HepG2 (cell line): ENCODE measurements around the gene HCK. TPM values are rescaled to one million over a fixed set of nuclear protein-coding genes. Genes with fewer than 3 reads are reported as not detected.

Experiments used
- ARID2 ChIP-seq: sonication (generic); formaldehyde crosslinking; IDR thresholded peaks from 2 replicates; pipeline ENCODE4 v1.8.1; 2022; ENCODE audit warnings: mild to moderate bottlenecking, missing genetic modification reagents, borderline replicate concordance
- ATF1 ChIP-seq: IDR thresholded peaks from 2 replicates; pipeline ENCODE4 v1.6.1; 2016; ENCODE audit warnings: mild to moderate bottlenecking, control low read depth
- CC2D1A ChIP-seq: sonication (generic); formaldehyde crosslinking; IDR thresholded peaks from 2 replicates; pipeline ENCODE4 v1.8.1; 2023; ENCODE audit warnings: mild to moderate bottlenecking, missing genetic modification reagents
- CHD4 ChIP-seq: fragments of 200-600 bp; sonication (generic); IDR thresholded peaks from 2 replicates; pipeline ENCODE4 v1.7.0; 2017; ENCODE audit warnings: mild to moderate bottlenecking, low read length, borderline replicate concordance
- EZH2 ChIP-seq: conservative IDR thresholded peaks from 2 replicates; pipeline ENCODE4 v1.6.1; 2012; ENCODE audit warnings: mild to moderate bottlenecking, low read depth, low read length, moderate library complexity
- HMGA1 ChIP-seq: sonication (generic); formaldehyde crosslinking; conservative IDR thresholded peaks from 2 replicates; pipeline ENCODE4 v1.4.0; 2020; ENCODE audit warnings: missing genetic modification reagents
- JDP2 ChIP-seq: sonication (generic); formaldehyde crosslinking; IDR thresholded peaks from 2 replicates; pipeline ENCODE4 v1.8.1; 2022; ENCODE audit warnings: missing genetic modification reagents, borderline replicate concordance
- KMT2B ChIP-seq: IDR thresholded peaks from 2 replicates; pipeline ENCODE4 v1.6.1; 2016; ENCODE audit warnings: missing genetic modification reagents, missing compliant biosample characterization
- MAFF ChIP-seq: IDR thresholded peaks from 2 replicates; pipeline ENCODE4 v1.6.1; 2011; ENCODE audit warnings: low read depth, low read length, improper control_type of control experiment
- NFIC ChIP-seq: IDR thresholded peaks from 2 replicates; pipeline ENCODE4 v1.6.1; 2012; ENCODE audit warnings: mild to moderate bottlenecking, low read length, inconsistent platforms
- POLR2AphosphoS2 ChIP-seq: IDR thresholded peaks from 2 replicates; pipeline ENCODE4 v1.6.1; 2011; ENCODE audit warnings: low read depth, low read length, improper control_type of control experiment
- PRMT3 ChIP-seq: sonication (generic); formaldehyde crosslinking; IDR thresholded peaks from 2 replicates; pipeline ENCODE4 v1.8.1; 2022; ENCODE audit warnings: low read depth, mild to moderate bottlenecking, moderate library complexity, missing genetic modification reagents, borderline replicate concordance
- TCF7 ChIP-seq: sonication (generic); IDR thresholded peaks from 2 replicates; pipeline ENCODE4 v1.6.1; 2016; ENCODE audit warnings: antibody characterized with exemption, low read depth
- YY1 ChIP-seq: IDR thresholded peaks from 2 replicates; pipeline ENCODE4 v1.6.1; 2011; ENCODE audit warnings: low read length, low read depth, moderate library complexity, mild to moderate bottlenecking; ENCODE audit not compliant: insufficient read depth, insufficient replicate concordance
- ZNF180 ChIP-seq: sonication (generic); formaldehyde crosslinking; IDR thresholded peaks from 2 replicates; pipeline ENCODE4 v1.4.0; 2020; ENCODE audit warnings: low read depth, missing genetic modification reagents, borderline replicate concordance
- ZNF33A ChIP-seq: sonication (generic); formaldehyde crosslinking; IDR thresholded peaks from 2 replicates; pipeline ENCODE4 v1.5.1; 2020; ENCODE audit warnings: missing genetic modification reagents, mild to moderate bottlenecking, moderate library complexity, borderline replicate concordance
- ZNF724P ChIP-seq: sonication (generic); formaldehyde crosslinking; IDR thresholded peaks from 2 replicates; pipeline ENCODE4 v1.8.0; 2022; ENCODE audit warnings: missing genetic modification reagents, borderline replicate concordance
- ZNF768 ChIP-seq: sonication (generic); formaldehyde crosslinking; IDR thresholded peaks from 2 replicates; pipeline ENCODE4 v1.4.0; 2020; ENCODE audit warnings: missing genetic modification reagents
- ZNF777 ChIP-seq: sonication (generic); formaldehyde crosslinking; IDR thresholded peaks from 2 replicates; pipeline ENCODE4 v1.4.0; 2020; ENCODE audit warnings: missing genetic modification reagents
- ZNF879 ChIP-seq: sonication (generic); formaldehyde crosslinking; IDR thresholded peaks from 2 replicates; pipeline ENCODE4 v1.8.1; 2023; ENCODE audit warnings: missing genetic modification reagents
- polyA plus RNA-seq, 8 experiments: library from polyadenylated mRNA; depleted of rRNA in 3 of 8; stranded (reverse) in 7 of 8; unstranded in 1 of 8; fragments of >200 nt; fragmentation: Illumina TruSeq in 4 of 8; extraction: Trizol in 4 of 8; gene quantifications; 2 replicates each; pipeline versions ENCODE4 v1.2.1 to v1.2.3, GENCODE V29; 2011 to 2016; ENCODE audit warnings: low read depth in 4 of 8, missing spikeins in 1 of 8, mixed read lengths in 1 of 8; ENCODE audit not compliant: insufficient read depth in 1 of 8
- total RNA-seq, 5 experiments: library from RNA; depleted of rRNA; stranded (reverse); fragments of >200 nt; fragmentation: Illumina TruSeq; extraction: Trizol; gene quantifications; 2 replicates each; pipeline ENCODE4 v1.2.3, GENCODE V29; 2016; ENCODE audit warnings: low read depth in 1 of 5
- TF ChIP-seq, protein P1 (sequence below): sonication (generic); formaldehyde crosslinking; conservative IDR thresholded peaks from 2 replicates; pipeline ENCODE4 v1.5.0; 2020; ENCODE audit warnings: missing genetic modification reagents
- TF ChIP-seq, protein P2 (sequence below): IDR thresholded peaks from 2 replicates; pipeline ENCODE4 v1.6.1; 2018; ENCODE audit warnings: missing genetic modification reagents
- TF ChIP-seq, protein P3 (sequence below): sonication (generic); formaldehyde crosslinking; IDR thresholded peaks from 2 replicates; pipeline ENCODE4 v1.8.1; 2023; ENCODE audit warnings: mild to moderate bottlenecking, moderate library complexity, missing genetic modification reagents
- TF ChIP-seq, protein P4 (sequence below): sonication (generic); formaldehyde crosslinking; IDR thresholded peaks from 2 replicates; pipeline ENCODE4 v1.8.0; 2022; ENCODE audit warnings: mild to moderate bottlenecking, missing genetic modification reagents, borderline replicate concordance
- TF ChIP-seq, protein P5 (sequence below): sonication (generic); formaldehyde crosslinking; IDR thresholded peaks from 2 replicates; pipeline ENCODE4 v1.5.0; 2020; ENCODE audit warnings: missing genetic modification reagents

Gene HCK
- total and polyA plus RNA-seq, 2 of the 13 experiments (the other 11 are each of a cell fraction or from before 2014, with no cell fraction given) = 0.04 TPM; not detected in 1

DNA sequence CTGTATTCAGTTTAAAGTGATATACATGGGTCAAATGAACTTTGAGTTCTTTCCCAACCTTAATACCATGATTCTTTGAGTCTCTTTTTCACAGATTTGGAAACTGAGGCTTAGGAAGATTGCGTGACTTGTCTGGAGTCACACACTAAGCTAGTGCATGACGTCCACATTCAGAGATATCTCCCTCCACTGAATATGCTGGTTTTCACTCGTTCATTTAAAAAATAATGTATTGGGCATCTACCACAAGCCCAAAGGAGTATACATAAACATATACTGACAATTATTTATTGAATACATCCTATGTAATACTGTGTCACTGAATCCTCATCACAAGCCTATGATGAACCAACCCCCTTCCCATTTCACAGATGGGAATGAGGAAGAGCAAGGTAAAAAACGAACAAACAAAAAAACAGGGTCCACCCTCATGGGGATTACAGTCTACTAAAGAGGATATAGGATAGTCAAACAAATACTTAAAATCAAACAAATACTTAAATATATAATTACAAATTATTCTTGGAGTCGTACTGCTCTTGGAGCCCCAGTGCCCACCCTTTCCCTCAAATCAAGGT is 56.9 kb downstream of the HCK start (continued):
- TF ChIP-seq, protein P1, sequence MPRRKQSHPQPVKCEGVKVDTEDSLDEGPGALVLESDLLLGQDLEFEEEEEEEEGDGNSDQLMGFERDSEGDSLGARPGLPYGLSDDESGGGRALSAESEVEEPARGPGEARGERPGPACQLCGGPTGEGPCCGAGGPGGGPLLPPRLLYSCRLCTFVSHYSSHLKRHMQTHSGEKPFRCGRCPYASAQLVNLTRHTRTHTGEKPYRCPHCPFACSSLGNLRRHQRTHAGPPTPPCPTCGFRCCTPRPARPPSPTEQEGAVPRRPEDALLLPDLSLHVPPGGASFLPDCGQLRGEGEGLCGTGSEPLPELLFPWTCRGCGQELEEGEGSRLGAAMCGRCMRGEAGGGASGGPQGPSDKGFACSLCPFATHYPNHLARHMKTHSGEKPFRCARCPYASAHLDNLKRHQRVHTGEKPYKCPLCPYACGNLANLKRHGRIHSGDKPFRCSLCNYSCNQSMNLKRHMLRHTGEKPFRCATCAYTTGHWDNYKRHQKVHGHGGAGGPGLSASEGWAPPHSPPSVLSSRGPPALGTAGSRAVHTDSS = no peak
- TF ChIP-seq ARID2 (CRISPR knock-in tag) (peak; percentile 63; the same call in 1 of the 2 replicates), NFIC (no peak), ATF1 (no peak), CC2D1A (CRISPR knock-in tag) (0 out of 2 replicates have a peak, but pooled peaks have one; percentile 59), YY1 (no peak), KMT2B (CRISPR knock-in tag) (no peak), ZNF777 (CRISPR knock-in tag) (no peak), ZNF768 (CRISPR knock-in tag) (no peak), CHD4 (peak; percentile 98; the same call in 1 of the 2 replicates), ZNF33A (CRISPR knock-in tag) (0 out of 2 replicates have a peak, but pooled peaks have one; percentile 49), JDP2 (CRISPR knock-in tag) (peak; percentile 31; the same call in 1 of the 2 replicates), MAFF (no peak), EZH2 (peak; percentile 72; the same call in 1 of the 2 replicates), TCF7 (no peak), ZNF879 (CRISPR knock-in tag) (no peak), ZNF180 (CRISPR knock-in tag) (no peak), POLR2AphosphoS2 (no peak), HMGA1 (0 out of 2 replicates have a peak, but pooled peaks have one; percentile 82), PRMT3 (0 out of 2 replicates have a peak, but pooled peaks have one; percentile 12), ZNF724P (CRISPR knock-in tag) (peak; percentile 67; the same call in 1 of the 2 replicates)
- TF ChIP-seq, protein P2, sequence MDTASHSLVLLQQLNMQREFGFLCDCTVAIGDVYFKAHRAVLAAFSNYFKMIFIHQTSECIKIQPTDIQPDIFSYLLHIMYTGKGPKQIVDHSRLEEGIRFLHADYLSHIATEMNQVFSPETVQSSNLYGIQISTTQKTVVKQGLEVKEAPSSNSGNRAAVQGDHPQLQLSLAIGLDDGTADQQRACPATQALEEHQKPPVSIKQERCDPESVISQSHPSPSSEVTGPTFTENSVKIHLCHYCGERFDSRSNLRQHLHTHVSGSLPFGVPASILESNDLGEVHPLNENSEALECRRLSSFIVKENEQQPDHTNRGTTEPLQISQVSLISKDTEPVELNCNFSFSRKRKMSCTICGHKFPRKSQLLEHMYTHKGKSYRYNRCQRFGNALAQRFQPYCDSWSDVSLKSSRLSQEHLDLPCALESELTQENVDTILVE (CRISPR knock-in tag) = no peak
- TF ChIP-seq, protein P3, sequence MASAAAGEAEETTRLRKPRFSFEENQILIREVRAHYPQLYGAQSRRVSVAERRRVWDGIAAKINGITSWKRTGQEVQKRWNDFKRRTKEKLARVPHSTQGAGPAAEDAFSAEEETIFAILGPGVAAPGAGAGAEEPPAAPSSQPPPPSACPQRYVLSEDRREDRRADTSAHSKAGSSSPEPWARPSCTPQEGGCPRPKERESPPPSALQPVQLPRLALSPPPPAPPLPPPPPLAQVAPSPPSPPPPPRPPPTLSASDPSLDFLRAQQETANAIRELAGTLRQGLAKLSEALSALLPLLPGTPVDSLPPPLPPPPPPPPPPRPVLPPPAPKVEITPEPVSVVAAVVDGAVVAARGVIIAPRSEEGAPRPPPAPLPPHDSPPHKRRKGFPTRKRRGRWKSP (CRISPR knock-in tag) = peak; percentile 8; the same call in 1 of the 2 replicates
- TF ChIP-seq, protein P4, sequence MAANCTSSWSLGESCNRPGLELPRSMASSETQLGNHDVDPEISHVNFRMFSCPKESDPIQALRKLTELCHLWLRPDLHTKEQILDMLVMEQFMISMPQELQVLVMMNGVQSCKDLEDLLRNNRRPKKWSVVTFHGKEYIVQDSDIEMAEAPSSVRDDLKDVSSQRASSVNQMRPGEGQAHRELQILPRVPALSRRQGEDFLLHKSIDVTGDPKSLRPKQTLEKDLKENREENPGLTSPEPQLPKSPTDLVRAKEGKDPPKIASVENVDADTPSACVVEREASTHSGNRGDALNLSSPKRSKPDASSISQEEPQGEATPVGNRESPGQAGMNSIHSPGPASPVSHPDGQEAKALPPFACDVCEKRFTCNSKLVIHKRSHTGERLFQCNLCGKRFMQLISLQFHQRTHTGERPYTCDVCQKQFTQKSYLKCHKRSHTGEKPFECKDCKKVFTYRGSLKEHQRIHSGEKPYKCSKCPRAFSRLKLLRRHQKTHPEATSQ = peak; percentile 15; the same call in 1 of the 2 replicates
- TF ChIP-seq, protein P5, sequence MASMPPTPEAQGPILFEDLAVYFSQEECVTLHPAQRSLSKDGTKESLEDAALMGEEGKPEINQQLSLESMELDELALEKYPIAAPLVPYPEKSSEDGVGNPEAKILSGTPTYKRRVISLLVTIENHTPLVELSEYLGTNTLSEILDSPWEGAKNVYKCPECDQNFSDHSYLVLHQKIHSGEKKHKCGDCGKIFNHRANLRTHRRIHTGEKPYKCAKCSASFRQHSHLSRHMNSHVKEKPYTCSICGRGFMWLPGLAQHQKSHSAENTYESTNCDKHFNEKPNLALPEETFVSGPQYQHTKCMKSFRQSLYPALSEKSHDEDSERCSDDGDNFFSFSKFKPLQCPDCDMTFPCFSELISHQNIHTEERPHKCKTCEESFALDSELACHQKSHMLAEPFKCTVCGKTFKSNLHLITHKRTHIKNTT (CRISPR knock-in tag) = no peak
